Astrocyte (in vitro differentiated cells and primary cell): ENCODE measurements around the gene ACMSD. TPM values are rescaled to one million over a fixed set of nuclear protein-coding genes. Genes with fewer than 3 reads are reported as not detected.

Experiments
- DNase-seq: peaks from one replicate; pipeline ENCODE4 v3.0.0-alpha.2; 2010; ENCODE audit warnings: low read depth
- FAIRE-seq: peaks from 2 replicates; lab custom pipeline; 2011; peaks lifted over from hg19 to GRCh38; lab: Jason Lieb, UNC
- H2AFZ ChIP-seq: 2 replicates; pipeline ENCODE4 v1.6.0; 2012; ENCODE audit warnings: low read depth, low read length, inconsistent platforms
- H3K27ac ChIP-seq: 2 replicates; pipeline ENCODE4 v1.5.1; 2011; ENCODE audit warnings: low read depth, low read length, inconsistent platforms
- H3K27me3 ChIP-seq: 2 replicates; pipeline ENCODE4 v1.6.0; 2011; ENCODE audit warnings: low read length, inconsistent platforms; ENCODE audit not compliant: insufficient read depth
- H3K36me3 ChIP-seq: 2 replicates; pipeline ENCODE4 v1.5.1; 2011; ENCODE audit warnings: low read length, inconsistent platforms; ENCODE audit not compliant: insufficient read depth
- H3K4me1 ChIP-seq: 2 replicates; pipeline ENCODE4 v1.5.1; 2011; ENCODE audit warnings: low read length, inconsistent platforms; ENCODE audit not compliant: insufficient read depth
- H3K4me2 ChIP-seq: 2 replicates; pipeline ENCODE4 v1.6.0; 2012; ENCODE audit warnings: low read length, inconsistent platforms
- H3K4me3 ChIP-seq: 2 replicates; pipeline ENCODE4 v1.5.1; 2011; ENCODE audit warnings: low read depth, mild to moderate bottlenecking, low read length, inconsistent platforms; ENCODE audit not compliant: insufficient read depth
- H3K79me2 ChIP-seq: 2 replicates; pipeline ENCODE4 v1.6.0; 2012; ENCODE audit warnings: mild to moderate bottlenecking, low read length, inconsistent platforms; ENCODE audit not compliant: insufficient read depth
- H3K9ac ChIP-seq: 2 replicates; pipeline ENCODE4 v1.6.0; 2012; ENCODE audit warnings: mild to moderate bottlenecking, low read length, inconsistent platforms
- H3K9me3 ChIP-seq: 2 replicates; pipeline ENCODE4 v1.5.1; 2012; ENCODE audit warnings: low read depth, mild to moderate bottlenecking, low read length, inconsistent platforms; ENCODE audit not compliant: insufficient read depth
- H4K20me1 ChIP-seq: 2 replicates; pipeline ENCODE4 v1.6.0; 2012; ENCODE audit warnings: low read length, inconsistent platforms; ENCODE audit not compliant: insufficient read depth
- H3K27ac Mint-ChIP-seq: one replicate; pipeline ENCODE4 v1.8.0; 2021; ENCODE audit warnings: mild to moderate bottlenecking, mixed read lengths; ENCODE audit not compliant: unreplicated experiment
- H3K27me3 Mint-ChIP-seq: one replicate; pipeline ENCODE4 v1.8.0; 2021; ENCODE audit warnings: low read depth, mixed read lengths; ENCODE audit not compliant: unreplicated experiment
- H3K36me3 Mint-ChIP-seq: one replicate; pipeline ENCODE4 v1.8.0; 2021; ENCODE audit warnings: low read depth, mixed read lengths; ENCODE audit not compliant: unreplicated experiment
- H3K4me1 Mint-ChIP-seq: one replicate; pipeline ENCODE4 v1.8.0; 2021; ENCODE audit warnings: low read depth, mixed read lengths; ENCODE audit not compliant: unreplicated experiment
- H3K4me3 Mint-ChIP-seq: one replicate; pipeline ENCODE4 v1.8.0; 2021; ENCODE audit warnings: mild to moderate bottlenecking, moderate library complexity, mixed read lengths; ENCODE audit not compliant: unreplicated experiment
- H3K9me3 Mint-ChIP-seq: one replicate; pipeline ENCODE4 v1.8.0; 2021; ENCODE audit warnings: mild to moderate bottlenecking, mixed read lengths; ENCODE audit not compliant: unreplicated experiment
- CTCF ChIP-seq: IDR thresholded peaks from 2 replicates; pipeline ENCODE4 v1.5.1; 2011; ENCODE audit warnings: low read depth, mild to moderate bottlenecking, inconsistent platforms, low read length, moderate library complexity; ENCODE audit not compliant: insufficient read depth
- EZH2 ChIP-seq: IDR thresholded peaks from 2 replicates; pipeline ENCODE4 v1.6.1; 2012; ENCODE audit warnings: mild to moderate bottlenecking, low read length, inconsistent platforms; ENCODE audit not compliant: insufficient read depth
- total RNA-seq: library from RNA; stranded (reverse); gene quantifications from 2 replicates; pipeline ENCODE4 v1.2.1, GENCODE V29; 2021

The ACMSD gene
- total RNA-seq, 1 donor from 2014 or later: not detected

GRCh38 chr2:134926231-134926931 is 88.0 kb downstream of the ACMSD start:
- Mint-ChIP-seq H3K27ac (peak overlapping the region; percentile 8), H3K4me1 (peaks cover 26% of the 10 kb centered on the region), H3K27me3 (no peaks in the 10 kb centered on the region), H3K4me3 (peak overlapping the region; percentile 10), H3K9me3 (no peaks in the 10 kb centered on the region), H3K36me3 (peaks cover 3% of the 10 kb centered on the region)
- Histone ChIP-seq H3K4me3 (no peak overlapping the region), H3K79me2 (peaks cover 100% of the 10 kb centered on the region), H3K9ac (no peak overlapping the region), H3K36me3 (peaks cover 2% of the 10 kb centered on the region), H3K27ac (no peak overlapping the region), H3K4me1 (peaks cover 6% of the 10 kb centered on the region), H3K27me3 (no peaks in the 10 kb centered on the region), H4K20me1 (peaks cover 95% of the 10 kb centered on the region), H3K9me3 (no peaks in the 10 kb centered on the region), H3K4me2 (peak overlapping the region; percentile 3), H2AFZ (no peak overlapping the region)
- DNase-seq (no peak), FAIRE-seq (no peak)
- TF ChIP-seq EZH2 (no peak), CTCF (no peak)

GRCh38 chr2:134927195-134927594 is 88.8 kb downstream of the ACMSD start:
- H3K27ac Mint-ChIP-seq: no peak overlapping the region
- Histone ChIP-seq H3K36me3 (peaks cover 2% of the 10 kb centered on the region), H3K4me1 (peaks cover 6% of the 10 kb centered on the region), H4K20me1 (peaks cover 95% of the 10 kb centered on the region), H3K79me2 (peaks cover 100% of the 10 kb centered on the region), H3K27ac (no peak overlapping the region), H3K9me3 (no peaks in the 10 kb centered on the region), H3K4me3 (no peak overlapping the region), H2AFZ (no peak overlapping the region), H3K9ac (no peak overlapping the region), H3K4me2 (no peak overlapping the region), H3K27me3 (no peaks in the 10 kb centered on the region)
- no peaks in the 10 kb centered on the region for H3K9me3 Mint-ChIP-seq
- no peak overlapping the region for H3K4me3 Mint-ChIP-seq
- no peaks in the 10 kb centered on the region for H3K27me3 Mint-ChIP-seq
- FAIRE-seq (no peak), DNase-seq (peak; percentile 42)
- H3K4me1 Mint-ChIP-seq: peaks cover 24% of the 10 kb centered on the region
- H3K36me3 Mint-ChIP-seq: peaks cover 3% of the 10 kb centered on the region
- no peak for TF ChIP-seq CTCF

GRCh38 chr2:134932864-134933526 is 94.6 kb downstream of the ACMSD start:
- Histone ChIP-seq H3K9me3 (no peaks in the 10 kb centered on the region), H4K20me1 (peaks cover 86% of the 10 kb centered on the region), H3K27me3 (no peaks in the 10 kb centered on the region), H3K9ac (no peak overlapping the region), H3K4me3 (no peak overlapping the region), H3K79me2 (peaks cover 98% of the 10 kb centered on the region), H3K36me3 (no peaks in the 10 kb centered on the region), H3K4me2 (no peak overlapping the region), H2AFZ (no peak overlapping the region), H3K4me1 (no peaks in the 10 kb centered on the region), H3K27ac (no peak overlapping the region)
- Mint-ChIP-seq H3K27me3 (no peaks in the 10 kb centered on the region), H3K4me3 (no peak overlapping the region), H3K27ac (peak overlapping the region; percentile 45), H3K4me1 (peaks cover 6% of the 10 kb centered on the region), H3K36me3 (peaks cover 5% of the 10 kb centered on the region), H3K9me3 (no peaks in the 10 kb centered on the region)
- no peak for FAIRE-seq
- TF ChIP-seq CTCF (no peak), EZH2 (no peak)
- no peak for DNase-seq
